HG02943 (cell line): ENCODE results near the gene ITPR2.
"Not testable (repeated sequence)": the region's sequence is repeated elsewhere in the genome, so short reads cannot be mapped to it uniquely, and the experiment has no call there.

Experiments
- ATAC-seq: cut with Tn5 transposase; IDR thresholded peaks from one replicate; pipeline ENCODE4 v1.9.1; 2021; ENCODE audit warnings: mild to moderate bottlenecking, low read depth, moderate library complexity; ENCODE audit not compliant: unreplicated experiment

ITPR2 gene

GRCh38 chr12:26546535-26547314, 286.3 kb downstream of the ITPR2 start:
- no peak for ATAC-seq

GRCh38 chr12:26539131-26539530, 293.9 kb downstream of the ITPR2 start:
- ATAC-seq = no peak

- ATAC-seq = no peak
These were observed 295.3 kb downstream of the ITPR2 start for GRCh38 chr12:26537651-26538050.

GRCh38 chr12:26537126-26537525, 295.9 kb downstream of the ITPR2 start:
- no peak for ATAC-seq

GRCh38 chr12:26535826-26536225, 297.2 kb downstream of the ITPR2 start:
- no peak for ATAC-seq

GRCh38 chr12:26534071-26534470, 298.9 kb downstream of the ITPR2 start:
- ATAC-seq = no peak

GRCh38 chr12:26533211-26533610, 299.8 kb downstream of the ITPR2 start:
- no peak for ATAC-seq

GRCh38 chr12:26530461-26530860, 302.5 kb downstream of the ITPR2 start:
- ATAC-seq = no peak

GRCh38 chr12:26528943-26529342, 304.1 kb downstream of the ITPR2 start:
- ATAC-seq = no peak

GRCh38 chr12:26527682-26528081, 305.3 kb downstream of the ITPR2 start:
- no peak for ATAC-seq

GRCh38 chr12:26524862-26525465, 308.0 kb downstream of the ITPR2 start:
- no peak for ATAC-seq

- no peak for ATAC-seq
These were observed 309.3 kb downstream of the ITPR2 start for GRCh38 chr12:26523708-26524150.

- ATAC-seq = no peak
These were observed 312.1 kb downstream of the ITPR2 start for GRCh38 chr12:26520869-26521268.

GRCh38 chr12:26520109-26520508, 312.9 kb downstream of the ITPR2 start:
- no peak for ATAC-seq

GRCh38 chr12:26519462-26519861, 313.5 kb downstream of the ITPR2 start:
- no peak for ATAC-seq

- not testable (repeated sequence) for ATAC-seq
These were observed 315.7 kb downstream of the ITPR2 start for GRCh38 chr12:26517320-26517719.

GRCh38 chr12:26514364-26514763, 318.6 kb downstream of the ITPR2 start:
- no peak for ATAC-seq

- ATAC-seq = no peak
These were observed 319.5 kb downstream of the ITPR2 start for GRCh38 chr12:26513363-26514043.

GRCh38 chr12:26512213-26512612, 320.8 kb downstream of the ITPR2 start:
- ATAC-seq = no peak

- no peak for ATAC-seq
These were observed 322.7 kb downstream of the ITPR2 start for GRCh38 chr12:26510354-26510674.

- ATAC-seq = no peak
These were observed 325.4 kb downstream of the ITPR2 start for GRCh38 chr12:26507613-26508012.
